ENCODE measurements around the gene GOLGA8J.
"Not testable (repeated sequence)": the region's sequence is repeated elsewhere in the genome, so short reads cannot be mapped to it uniquely, and the experiment has no call there.

GOLGA8J gene

DNA sequence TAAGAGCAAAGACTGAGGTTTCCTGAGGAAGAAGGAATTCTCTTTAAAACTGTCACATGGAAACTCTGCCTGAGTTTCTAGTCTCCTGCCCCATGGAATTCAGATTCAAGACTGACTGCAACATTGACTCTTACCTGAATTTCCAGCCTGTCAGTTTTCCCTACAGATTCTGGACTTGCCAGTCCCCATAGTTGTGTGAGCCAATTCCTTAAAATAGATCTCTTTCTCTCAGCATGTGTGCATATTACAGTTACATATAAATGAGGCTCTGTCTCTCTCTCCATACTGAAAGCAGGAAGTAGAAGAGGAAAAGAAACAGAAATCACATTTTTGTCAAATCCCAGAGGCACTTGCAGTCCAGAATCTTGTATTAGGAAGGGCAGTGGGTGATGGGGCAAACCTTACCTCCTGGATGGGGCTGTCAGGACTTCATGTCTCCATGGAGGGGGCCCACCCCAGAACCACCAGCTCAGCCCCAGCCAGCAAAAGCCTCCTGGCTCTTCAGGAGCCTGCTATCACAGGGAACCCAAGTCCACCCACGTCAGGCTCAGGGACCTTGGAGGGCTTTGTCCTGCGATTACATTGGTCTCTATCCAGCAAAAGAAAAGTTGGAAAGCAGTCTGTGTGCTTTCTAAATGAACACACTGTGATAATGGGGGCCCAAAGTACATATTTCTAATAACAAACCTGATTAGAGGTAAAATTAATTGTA, 18.8 kb upstream of the GOLGA8J start:
- Mint-ChIP-seq H3K36me3 (peaks cover 2% of the 10 kb centered on the region), H3K4me3 (no peak overlapping the region), H3K9me3 (no peaks in the 10 kb centered on the region), H3K4me1 (no peaks in the 10 kb centered on the region), H3K27ac (no peak overlapping the region), H3K27me3 (no peaks in the 10 kb centered on the region)

DNA sequence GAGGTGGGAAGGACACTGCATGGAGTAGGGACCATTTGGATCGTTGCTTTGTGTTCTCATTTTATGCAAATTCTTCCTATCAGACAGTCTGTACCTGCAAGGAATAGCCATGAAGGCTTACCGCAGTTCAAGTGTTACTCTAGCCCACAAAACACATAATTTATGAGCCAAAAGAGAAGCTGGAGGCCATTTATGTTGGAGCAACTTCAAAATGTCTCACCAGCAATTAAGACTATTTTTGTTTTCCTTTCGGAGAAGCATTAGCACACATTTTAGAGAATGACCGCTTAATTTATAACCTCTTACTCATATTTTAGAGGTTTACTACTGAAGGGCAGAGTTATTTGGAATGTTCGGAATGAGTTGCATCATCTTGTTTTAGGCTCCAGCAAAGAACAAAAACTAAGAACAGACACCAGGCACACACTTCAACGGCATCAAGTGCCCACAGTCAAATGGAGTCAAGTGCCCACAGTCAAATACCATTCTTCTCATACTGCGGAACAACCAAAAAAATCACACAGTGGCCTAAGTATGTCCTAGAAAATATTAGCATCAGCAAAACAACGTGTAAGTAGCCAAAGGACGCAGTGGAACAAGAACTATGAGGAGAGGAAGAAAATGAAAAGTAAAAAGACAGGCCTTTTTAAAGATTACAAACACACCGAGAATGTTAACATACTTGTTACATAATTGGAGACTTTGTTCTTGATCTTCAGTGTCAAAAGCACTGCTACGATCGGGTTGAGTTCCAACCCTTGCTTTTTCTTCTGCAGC, 17.5 kb upstream of the GOLGA8J start:
- no peaks in the 10 kb centered on the region for H3K9me3 Mint-ChIP-seq
- H3K27me3 Mint-ChIP-seq: no peaks in the 10 kb centered on the region
- no peak overlapping the region for H3K27ac Mint-ChIP-seq
- H3K4me1 Mint-ChIP-seq: no peaks in the 10 kb centered on the region
- H3K36me3 Mint-ChIP-seq: peaks cover 2% of the 10 kb centered on the region
- H3K4me3 Mint-ChIP-seq: no peak overlapping the region

DNA sequence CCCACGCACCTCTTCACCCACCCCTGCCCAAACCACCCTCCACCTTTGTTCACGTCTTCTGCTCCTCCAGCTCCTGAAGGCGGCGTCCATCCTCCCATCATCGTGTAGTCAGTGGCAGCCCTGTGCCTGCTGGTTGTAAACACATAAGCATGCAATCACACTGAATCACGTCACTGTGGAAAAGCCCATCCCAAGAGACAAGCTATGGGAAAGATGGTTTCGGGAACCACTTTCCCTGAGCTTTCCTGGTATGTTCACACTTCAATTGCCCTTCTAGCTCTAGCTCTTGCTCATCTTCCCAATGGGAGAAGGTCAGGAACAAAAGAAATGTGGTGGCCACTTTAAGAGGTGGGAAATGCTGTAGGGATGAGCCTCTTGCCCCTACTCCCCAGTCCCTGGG, 14.4 kb upstream of the GOLGA8J start:
- Mint-ChIP-seq H3K27ac (no peak overlapping the region), H3K9me3 (no peaks in the 10 kb centered on the region), H3K36me3 (peaks cover 2% of the 10 kb centered on the region), H3K4me3 (no peak overlapping the region), H3K4me1 (no peaks in the 10 kb centered on the region), H3K27me3 (peaks cover 3% of the 10 kb centered on the region)

DNA sequence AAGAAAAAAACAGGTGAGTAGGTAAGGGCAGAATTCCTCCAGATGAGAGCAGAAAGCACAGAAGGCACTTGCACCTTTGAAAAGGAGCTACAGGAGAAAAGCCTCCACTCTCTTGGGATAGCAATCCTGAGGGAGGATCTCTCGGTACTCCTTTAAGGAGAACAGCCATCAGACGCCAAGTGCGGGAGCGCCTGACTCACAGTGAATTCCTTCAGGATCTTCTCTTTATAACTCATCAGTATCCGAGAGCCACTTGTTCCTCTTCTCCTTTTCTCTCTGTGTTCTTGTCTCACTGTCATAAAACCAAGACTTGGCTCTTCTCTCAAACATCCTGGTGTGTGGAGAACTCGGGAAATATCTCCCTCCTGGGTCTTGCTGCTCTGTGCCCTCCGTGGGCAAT, 10.1 kb upstream of the GOLGA8J start:
- H3K36me3 Mint-ChIP-seq: peaks cover 2% of the 10 kb centered on the region
- peaks cover 10% of the 10 kb centered on the region for H3K27me3 Mint-ChIP-seq
- no peak overlapping the region for H3K4me3 Mint-ChIP-seq
- H3K9me3 Mint-ChIP-seq: no peaks in the 10 kb centered on the region
- H3K4me1 Mint-ChIP-seq: no peaks in the 10 kb centered on the region
- no peak overlapping the region for H3K27ac Mint-ChIP-seq

DNA sequence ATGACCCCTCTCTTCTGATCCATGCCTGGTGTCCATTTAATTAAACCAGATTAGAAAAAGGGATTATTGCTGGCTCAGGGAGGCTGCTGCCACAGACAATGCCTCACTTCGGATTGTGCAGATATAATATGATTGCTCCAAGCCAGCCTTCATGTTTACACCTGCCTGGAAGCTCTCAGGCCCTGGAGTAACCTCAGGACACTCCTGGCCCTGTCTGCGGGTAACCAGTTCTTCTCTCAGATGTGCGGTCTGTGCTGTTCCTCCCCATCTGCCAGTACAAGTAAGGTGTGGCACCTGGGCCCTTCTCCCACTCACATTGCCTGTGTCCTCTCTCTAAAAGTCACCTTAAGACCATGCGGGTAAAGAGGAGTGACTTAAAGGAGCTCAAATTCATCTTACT, 8.8 kb upstream of the GOLGA8J start:
- no peak overlapping the region for H3K27ac Mint-ChIP-seq
- peaks cover 10% of the 10 kb centered on the region for H3K27me3 Mint-ChIP-seq
- H3K4me3 Mint-ChIP-seq: no peak overlapping the region
- H3K4me1 Mint-ChIP-seq: no peaks in the 10 kb centered on the region
- no peaks in the 10 kb centered on the region for H3K36me3 Mint-ChIP-seq
- H3K9me3 Mint-ChIP-seq: no peaks in the 10 kb centered on the region

DNA sequence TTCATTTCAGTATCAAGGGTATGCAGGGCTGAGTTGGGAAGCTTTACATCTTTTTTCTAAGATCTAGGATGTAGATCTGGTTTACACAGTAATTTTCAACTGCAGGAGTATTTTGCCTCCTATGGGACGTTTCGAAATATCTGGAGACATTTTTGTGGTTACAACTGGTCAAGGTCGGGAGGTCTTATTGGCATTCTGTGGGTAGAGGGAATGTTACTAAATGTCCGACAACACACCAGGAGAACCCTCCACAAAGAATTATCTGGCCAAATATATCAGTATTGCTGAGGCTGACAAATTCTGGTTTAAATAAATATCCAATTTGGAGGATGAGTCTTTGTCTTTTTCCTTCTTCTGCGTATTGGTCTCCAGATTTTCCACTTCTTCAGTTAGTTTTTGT, 1.9 kb upstream of the GOLGA8J start:
- H3K36me3 Mint-ChIP-seq, H3K4me1 Mint-ChIP-seq, H3K4me3 Mint-ChIP-seq, H3K27me3 Mint-ChIP-seq, H3K27ac Mint-ChIP-seq, H3K9me3 Mint-ChIP-seq: not testable (repeated sequence)

DNA sequence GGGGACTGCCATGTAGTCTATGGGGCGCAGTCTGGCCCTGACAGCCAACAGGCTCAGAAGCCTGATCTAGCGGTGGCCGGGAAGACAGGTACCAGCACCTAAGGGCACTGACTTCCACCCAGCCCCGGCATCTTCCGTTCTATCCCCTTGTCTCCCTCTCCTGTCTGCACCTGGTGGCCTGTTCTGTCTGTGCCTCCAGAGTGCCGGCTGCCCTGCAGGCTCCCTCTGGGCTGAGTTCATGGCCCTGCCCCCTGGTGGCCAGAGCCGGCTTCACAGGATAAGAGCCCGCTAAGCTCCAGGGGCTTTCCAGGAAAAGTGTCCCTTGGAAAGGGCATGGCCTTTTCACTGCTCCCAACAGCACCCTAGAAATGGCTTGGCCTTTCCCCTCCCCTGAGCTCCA, 15.1 kb downstream of the GOLGA8J start:
- not testable (repeated sequence) for H3K27me3 Mint-ChIP-seq, H3K4me1 Mint-ChIP-seq, H3K36me3 Mint-ChIP-seq, H3K9me3 Mint-ChIP-seq, H3K4me3 Mint-ChIP-seq, H3K27ac Mint-ChIP-seq

DNA sequence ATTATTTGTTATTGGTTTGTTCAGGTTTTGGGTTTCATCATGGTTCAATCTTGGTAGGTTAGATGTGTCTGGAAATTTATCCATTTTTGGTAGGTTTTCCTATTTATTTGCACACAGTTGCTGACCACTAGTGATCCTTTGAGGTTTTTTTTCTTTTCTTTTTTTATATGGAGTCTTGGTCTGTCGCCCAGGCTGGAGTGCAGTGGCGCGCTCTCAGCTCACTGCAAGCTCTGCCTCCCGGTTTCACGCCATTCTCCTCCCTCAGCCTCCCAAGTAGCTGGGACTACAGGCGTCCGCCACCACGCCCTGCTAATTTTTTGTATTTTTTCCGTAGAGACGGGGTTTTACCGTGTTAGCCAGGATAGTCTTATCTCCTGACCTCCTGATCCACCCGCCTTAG, 20.1 kb downstream of the GOLGA8J start:
- H3K27me3 Mint-ChIP-seq, H3K4me1 Mint-ChIP-seq, H3K36me3 Mint-ChIP-seq, H3K4me3 Mint-ChIP-seq, H3K27ac Mint-ChIP-seq, H3K9me3 Mint-ChIP-seq: not testable (repeated sequence)

DNA sequence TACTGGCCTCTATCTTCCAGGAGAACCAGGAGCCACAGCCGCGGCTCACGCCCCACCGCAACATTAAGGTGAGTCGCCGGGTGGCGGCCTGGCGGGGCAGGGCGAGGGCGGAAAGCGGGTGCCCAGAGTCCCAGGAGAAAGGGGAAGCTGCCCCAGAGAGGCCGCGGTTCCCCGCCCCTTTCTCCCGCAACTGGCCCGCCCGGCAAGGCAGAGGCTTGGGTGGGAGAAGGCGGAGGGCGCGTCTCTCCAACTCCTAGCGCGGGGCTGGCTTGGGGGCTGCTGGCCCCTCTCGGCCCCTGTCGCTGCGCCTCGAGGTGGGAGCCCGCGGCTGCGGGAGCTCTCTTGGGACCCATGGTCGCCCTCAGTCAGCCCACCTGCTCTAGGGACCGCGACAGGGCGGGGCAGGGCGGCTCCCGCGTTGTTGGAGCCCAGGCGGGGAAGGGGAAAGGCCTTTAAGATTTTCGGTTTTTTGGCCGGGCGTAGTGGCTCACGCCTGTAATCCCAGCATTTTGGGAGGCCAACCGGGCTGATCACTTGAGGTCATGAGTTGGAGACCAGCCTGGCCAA, 21.3 kb downstream of the GOLGA8J start:
- H3K4me1 Mint-ChIP-seq, H3K27ac Mint-ChIP-seq, H3K9me3 Mint-ChIP-seq, H3K4me3 Mint-ChIP-seq, H3K36me3 Mint-ChIP-seq, H3K27me3 Mint-ChIP-seq: not testable (repeated sequence)

DNA sequence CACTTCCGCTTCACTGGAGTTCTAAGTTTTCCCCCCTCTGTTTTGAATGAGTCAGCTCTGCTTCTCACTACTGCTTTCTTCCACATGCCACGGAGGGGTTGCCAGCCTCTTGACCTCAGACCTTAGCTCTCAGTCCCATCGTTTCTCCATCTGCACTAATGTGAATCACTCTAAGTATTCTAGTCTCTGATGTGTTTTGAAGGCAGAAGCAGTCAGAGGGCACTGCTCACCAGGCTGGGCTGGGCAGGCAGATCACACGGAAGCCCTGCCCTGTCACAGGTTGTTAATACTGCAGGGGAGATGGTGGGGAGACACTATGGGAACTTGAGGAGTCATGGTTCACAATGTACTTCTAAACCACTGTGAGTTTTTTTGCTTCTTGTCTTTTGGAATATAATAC, 27.8 kb downstream of the GOLGA8J start:
- not testable (repeated sequence) for H3K4me1 Mint-ChIP-seq

DNA sequence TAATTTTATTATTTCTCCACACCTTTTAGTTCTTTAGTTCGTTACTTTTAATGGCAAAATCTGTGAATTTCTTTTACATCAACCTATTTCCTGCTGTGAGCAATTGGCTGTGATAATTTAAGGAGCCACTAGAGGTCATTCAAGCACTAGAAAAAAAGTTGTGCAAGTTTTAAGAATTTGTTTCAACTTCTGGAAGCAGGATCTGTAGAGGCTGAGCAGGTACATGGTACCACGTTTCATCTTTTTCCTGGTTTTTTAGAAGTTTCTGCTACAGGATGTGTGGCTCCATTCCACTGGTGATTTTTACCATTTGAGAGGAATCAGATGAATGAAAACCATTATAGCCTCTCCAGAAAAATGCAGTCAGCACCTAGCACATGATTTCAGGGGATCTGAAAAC, 47.3 kb downstream of the GOLGA8J start:
- not testable (repeated sequence) for H3K4me1 Mint-ChIP-seq, H3K27me3 Mint-ChIP-seq, H3K36me3 Mint-ChIP-seq, H3K27ac Mint-ChIP-seq, H3K9me3 Mint-ChIP-seq, H3K4me3 Mint-ChIP-seq

More for the DNA sequence above, 27.8 kb downstream of the GOLGA8J start:
- H3K27me3 Mint-ChIP-seq, H3K4me3 Mint-ChIP-seq, H3K9me3 Mint-ChIP-seq, H3K27ac Mint-ChIP-seq, H3K36me3 Mint-ChIP-seq: not testable (repeated sequence)

DNA sequence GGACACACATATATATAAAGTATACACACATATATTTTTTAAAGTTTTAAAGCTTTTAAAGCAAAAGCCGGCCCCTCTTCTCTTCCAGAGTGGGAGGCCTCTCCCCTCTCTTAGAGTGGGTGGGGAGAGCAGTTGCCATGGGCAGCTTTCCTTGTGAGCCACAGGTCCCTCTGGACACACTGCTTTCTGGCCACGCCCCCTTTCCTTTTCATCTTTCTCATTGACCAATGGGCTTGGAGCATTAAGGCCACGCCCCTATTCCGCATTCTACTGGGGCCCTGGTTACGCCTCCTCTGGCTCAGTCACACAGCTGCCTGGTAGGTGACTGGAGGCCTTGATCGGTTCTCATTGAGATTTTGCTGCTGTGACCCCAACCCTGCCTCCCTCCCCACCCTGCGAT, 52.0 kb downstream of the GOLGA8J start, which contains the start of gene GOLGA8T:
Gene GOLGA8T (plus strand): TSS at position 301 of the 400 bp plus-strand sequence. CDS start 98 bp downstream, at position 399.
- H3K4me3 Mint-ChIP-seq, H3K27ac Mint-ChIP-seq, H3K36me3 Mint-ChIP-seq, H3K27me3 Mint-ChIP-seq, H3K9me3 Mint-ChIP-seq, H3K4me1 Mint-ChIP-seq: not testable (repeated sequence)

Measured in activated naive CD4-positive, alpha-beta T cell treated with anti-CD3 and anti-CD28 coated beads, Interleukin-2, amount 50 U/mL, for 24 hours (primary cell).